ENCODE results near the gene SNX19. TPM values are rescaled to one million over a fixed set of nuclear protein-coding genes. Genes with fewer than 3 reads are reported as not detected.

Gene SNX19
- total and polyA plus RNA-seq, 2 donors = 12.8 to 27.3 TPM

DNA sequence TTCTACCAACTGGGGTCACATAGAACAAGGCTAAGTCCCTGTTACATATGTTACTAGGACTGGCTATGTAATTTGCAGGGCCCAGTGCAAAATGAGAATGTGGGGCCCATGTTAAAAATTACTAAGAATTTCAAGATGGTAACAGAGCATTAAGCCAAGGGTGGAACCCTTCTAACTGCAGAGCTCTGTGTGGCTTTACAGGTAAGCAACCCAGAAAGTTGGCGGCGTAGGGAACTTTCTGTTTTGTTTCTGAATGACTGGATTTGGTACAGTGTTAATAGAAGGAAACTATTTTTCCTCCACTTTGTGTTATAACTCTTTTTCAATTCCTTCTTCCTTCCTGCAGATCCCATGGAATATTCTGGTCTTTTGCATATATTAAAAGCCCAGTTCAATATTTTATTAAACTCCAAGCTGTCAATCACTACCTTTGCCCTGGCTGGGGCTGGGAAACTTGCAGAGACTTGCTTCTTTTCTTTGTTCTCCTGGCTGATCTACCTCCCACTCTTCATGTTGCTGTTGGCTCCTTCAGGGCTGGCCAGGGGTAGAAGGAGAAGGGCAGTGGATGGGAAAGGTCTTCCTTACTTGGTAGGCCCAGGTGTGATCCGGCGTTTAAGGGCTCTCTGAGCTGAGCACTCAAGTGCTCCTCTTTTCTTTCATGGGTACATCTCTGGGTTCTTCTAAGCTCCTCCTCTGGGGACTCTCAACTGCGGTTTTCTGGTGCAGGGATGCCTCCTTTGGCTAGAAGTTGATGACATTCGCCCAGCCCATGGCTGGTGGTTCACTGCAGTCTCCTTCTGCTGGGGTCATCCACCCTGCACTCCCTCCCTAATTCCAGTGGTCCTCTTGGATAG is 67.7 kb downstream of the SNX19 start:
- Histone ChIP-seq H3K9me3 (ENCODE audit: control insufficient read depth in 2 of 2, insufficient read depth in 1 of 2, low read length in 1 of 2) (no peaks in the 10 kb centered on the region), H3K4me3 (ENCODE audit: low read length in 2 of 2) (no peak overlapping the region), H3K27me3 (ENCODE audit: control insufficient read depth in 2 of 2, insufficient read depth in 1 of 2, low read length in 1 of 2) (no peaks in the 10 kb centered on the region), H3K4me1 (ENCODE audit: control insufficient read depth in 2 of 2, insufficient read depth in 2 of 2, low read length in 2 of 2) (no peaks in the 10 kb centered on the region), H3K27ac (ENCODE audit: low read depth in 1 of 2, low read length in 1 of 2) (no peak overlapping the region), H3K36me3 (ENCODE audit: control insufficient read depth in 2 of 2, insufficient read depth in 2 of 2, low read length in 1 of 2) (no peaks in the 10 kb centered on the region)
- DNase-seq (ENCODE audit: low read depth in 6 of 9, low spot score in 9 of 9) = no peak
- 89% methylated on average over 6 of the region's 6 CpGs for WGBS

DNA sequence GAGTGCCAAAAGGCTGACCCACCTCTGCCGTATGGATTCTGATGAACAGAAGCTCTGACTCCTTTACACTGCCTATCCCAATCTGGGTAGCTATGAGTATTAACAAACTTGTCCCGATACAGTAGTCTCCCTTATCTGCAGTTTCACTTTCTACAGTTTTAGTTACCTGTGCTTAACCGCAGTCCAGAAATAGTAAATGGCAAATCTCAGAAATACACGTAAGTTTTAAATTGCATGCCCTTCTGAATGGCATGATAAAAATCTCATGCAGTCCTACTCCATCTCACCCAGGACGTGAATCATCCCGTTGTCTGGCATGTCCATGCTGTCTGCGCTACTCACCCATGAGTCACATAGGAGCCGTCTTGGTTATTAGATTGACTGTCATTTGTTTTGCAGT is 68.8 kb downstream of the SNX19 start:
- H3K27ac ChIP-seq (ENCODE audit: low read depth in 1 of 2, low read length in 1 of 2) = no peak overlapping the region
- no peaks in the 10 kb centered on the region for H3K4me1 ChIP-seq (ENCODE audit: control insufficient read depth in 2 of 2, insufficient read depth in 2 of 2, low read length in 2 of 2)
- no peak overlapping the region for H3K4me3 ChIP-seq (ENCODE audit: low read length in 2 of 2)
- no peaks in the 10 kb centered on the region for H3K27me3 ChIP-seq (ENCODE audit: control insufficient read depth in 2 of 2, insufficient read depth in 1 of 2, low read length in 1 of 2)
- no peaks in the 10 kb centered on the region for H3K9me3 ChIP-seq (ENCODE audit: control insufficient read depth in 2 of 2, insufficient read depth in 1 of 2, low read length in 1 of 2)
- 77% methylated on average over 8 of the region's 8 CpGs for WGBS
- DNase-seq (ENCODE audit: low read depth in 6 of 9, low spot score in 9 of 9) = no peak
- H3K36me3 ChIP-seq (ENCODE audit: control insufficient read depth in 2 of 2, insufficient read depth in 2 of 2, low read length in 1 of 2) = no peaks in the 10 kb centered on the region

DNA sequence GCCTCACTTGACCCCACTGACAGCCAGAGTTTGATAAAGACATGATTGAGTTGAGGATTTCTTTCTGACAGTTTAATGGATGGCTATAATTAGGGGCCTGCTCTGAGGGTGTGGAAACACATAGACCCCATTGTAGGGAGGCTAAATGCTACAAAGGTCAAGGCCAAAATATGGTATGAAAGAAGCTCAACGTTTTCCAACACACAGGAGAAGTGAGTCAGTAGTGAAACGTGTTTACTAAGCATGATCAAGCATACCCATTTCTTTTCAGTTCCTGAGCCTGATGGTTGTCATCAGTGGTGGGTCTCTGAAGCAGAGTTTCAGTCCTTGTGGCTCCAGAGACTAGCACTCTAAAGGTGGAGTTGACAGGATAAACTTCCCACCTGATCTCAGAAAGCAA is 69.7 kb downstream of the SNX19 start:
- no peak overlapping the region for H3K4me3 ChIP-seq (ENCODE audit: low read length in 2 of 2)
- H3K27me3 ChIP-seq (ENCODE audit: control insufficient read depth in 2 of 2, insufficient read depth in 1 of 2, low read length in 1 of 2) = no peaks in the 10 kb centered on the region
- WGBS = 87% methylated on average over 2 of the region's 2 CpGs
- DNase-seq (ENCODE audit: low read depth in 6 of 9, low spot score in 9 of 9) = no peak
- H3K4me1 ChIP-seq (ENCODE audit: control insufficient read depth in 2 of 2, insufficient read depth in 2 of 2, low read length in 2 of 2) = no peaks in the 10 kb centered on the region
- no peaks in the 10 kb centered on the region for H3K36me3 ChIP-seq (ENCODE audit: control insufficient read depth in 2 of 2, insufficient read depth in 2 of 2, low read length in 1 of 2)
- H3K9me3 ChIP-seq (ENCODE audit: control insufficient read depth in 2 of 2, insufficient read depth in 1 of 2, low read length in 1 of 2) = no peaks in the 10 kb centered on the region
- no peak overlapping the region for H3K27ac ChIP-seq (ENCODE audit: low read depth in 1 of 2, low read length in 1 of 2)

DNA sequence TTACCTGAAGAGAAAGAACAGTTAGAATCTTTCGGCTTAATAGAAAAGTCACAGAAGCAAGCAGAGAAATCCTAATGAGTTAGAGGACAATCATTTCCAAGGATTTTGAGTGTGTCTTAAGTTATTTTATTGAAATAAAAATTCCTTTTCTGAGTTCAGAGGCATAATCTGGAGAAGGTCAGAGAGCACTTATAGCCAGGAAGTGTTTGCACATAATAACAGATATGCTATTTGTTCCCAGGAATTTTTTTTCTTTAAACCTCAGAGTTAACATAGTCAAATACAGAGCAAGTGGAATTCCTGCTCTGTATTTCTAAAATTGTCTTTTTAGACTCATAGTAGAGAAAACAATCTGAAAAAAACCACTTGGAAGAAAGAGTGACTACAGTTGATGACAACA is 74.3 kb downstream of the SNX19 start:
- H3K27me3 ChIP-seq (ENCODE audit: control insufficient read depth in 2 of 2, insufficient read depth in 1 of 2, low read length in 1 of 2) = no peaks in the 10 kb centered on the region
- no peak overlapping the region for H3K27ac ChIP-seq (ENCODE audit: low read depth in 1 of 2, low read length in 1 of 2)
- no peaks in the 10 kb centered on the region for H3K9me3 ChIP-seq (ENCODE audit: control insufficient read depth in 2 of 2, insufficient read depth in 1 of 2, low read length in 1 of 2)
- no peak for DNase-seq (ENCODE audit: low read depth in 6 of 9, low spot score in 9 of 9)
- WGBS = 99% methylated on average over 1 of the region's 1 CpG
- no peaks in the 10 kb centered on the region for H3K4me1 ChIP-seq (ENCODE audit: control insufficient read depth in 2 of 2, insufficient read depth in 2 of 2, low read length in 2 of 2)
- no peak overlapping the region for H3K4me3 ChIP-seq (ENCODE audit: low read length in 2 of 2)
- H3K36me3 ChIP-seq (ENCODE audit: control insufficient read depth in 2 of 2, insufficient read depth in 2 of 2, low read length in 1 of 2) = no peaks in the 10 kb centered on the region

DNA sequence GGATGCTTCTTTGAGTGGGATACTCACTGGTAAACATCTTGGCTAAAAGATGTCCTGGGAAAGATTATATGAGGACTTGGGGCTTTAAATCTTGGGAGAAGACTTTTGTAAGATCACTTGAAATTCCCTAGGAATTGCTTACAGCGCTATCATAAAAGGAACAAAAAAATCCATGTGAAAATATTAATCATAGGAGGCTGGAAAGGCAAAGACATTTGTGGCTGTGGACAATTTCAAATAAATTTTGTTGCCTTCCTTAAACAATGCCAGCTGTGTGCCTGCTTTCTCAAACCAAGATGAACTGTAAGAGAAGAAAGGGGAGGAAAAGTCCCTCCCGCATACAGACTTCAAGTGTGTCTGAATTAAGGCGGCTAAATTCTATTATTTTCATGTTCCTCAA is 75.6 kb downstream of the SNX19 start:
- Histone ChIP-seq H3K27ac (ENCODE audit: low read depth in 1 of 2, low read length in 1 of 2) (peak overlapping the region in 1 of 2 donors; percentile 9), H3K36me3 (ENCODE audit: control insufficient read depth in 2 of 2, insufficient read depth in 2 of 2, low read length in 1 of 2) (no peaks in the 10 kb centered on the region), H3K4me1 (ENCODE audit: control insufficient read depth in 2 of 2, insufficient read depth in 2 of 2, low read length in 2 of 2) (no peaks in the 10 kb centered on the region), H3K27me3 (ENCODE audit: control insufficient read depth in 2 of 2, insufficient read depth in 1 of 2, low read length in 1 of 2) (no peaks in the 10 kb centered on the region), H3K4me3 (ENCODE audit: low read length in 2 of 2) (no peak overlapping the region), H3K9me3 (ENCODE audit: control insufficient read depth in 2 of 2, insufficient read depth in 1 of 2, low read length in 1 of 2) (no peaks in the 10 kb centered on the region)
- DNase-seq (ENCODE audit: low read depth in 6 of 9, low spot score in 9 of 9) = no peak
- WGBS = 95% methylated on average over 3 of the region's 3 CpGs

DNA sequence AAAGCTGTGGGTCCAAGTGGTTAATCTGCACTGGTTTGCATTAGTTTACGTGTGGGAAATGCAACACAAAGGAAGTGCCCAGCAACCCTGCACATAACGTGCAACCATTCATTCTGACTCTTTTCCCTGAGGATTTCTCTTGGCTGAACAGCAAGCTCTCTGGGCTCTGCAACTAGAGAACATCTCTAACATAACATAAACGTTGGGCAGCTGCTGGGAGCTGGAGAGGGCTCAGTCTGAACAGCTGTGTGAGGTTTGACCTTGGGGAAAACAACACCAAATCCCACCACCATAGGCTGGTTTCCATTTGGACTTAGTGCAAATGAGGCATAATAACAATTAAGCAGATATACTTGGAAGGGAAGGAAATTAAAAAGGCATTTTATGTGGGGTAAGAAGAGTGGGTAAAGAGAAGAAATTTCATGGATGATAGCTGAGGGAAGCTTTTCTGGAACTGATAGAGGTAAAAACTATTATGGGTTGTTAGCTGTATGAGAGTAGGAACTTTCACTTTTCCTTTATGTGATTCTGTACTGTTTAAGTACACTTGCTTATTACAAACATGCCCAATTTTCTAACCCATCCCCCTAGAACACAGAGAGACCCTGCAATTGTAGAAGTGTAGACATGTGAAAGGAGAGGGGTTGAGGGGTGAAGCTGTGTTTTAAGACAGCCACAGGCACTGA is 76.2 kb downstream of the SNX19 start:
- 77% methylated on average over 3 of the region's 3 CpGs for WGBS
- H3K27ac ChIP-seq (ENCODE audit: low read depth in 1 of 2, low read length in 1 of 2) = peak overlapping the region in 1 of 2 donors; percentile 9
- no peaks in the 10 kb centered on the region for H3K27me3 ChIP-seq (ENCODE audit: control insufficient read depth in 2 of 2, insufficient read depth in 1 of 2, low read length in 1 of 2)
- no peaks in the 10 kb centered on the region for H3K4me1 ChIP-seq (ENCODE audit: control insufficient read depth in 2 of 2, insufficient read depth in 2 of 2, low read length in 2 of 2)
- H3K4me3 ChIP-seq (ENCODE audit: low read length in 2 of 2) = no peak overlapping the region
- no peak for DNase-seq (ENCODE audit: low read depth in 6 of 9, low spot score in 9 of 9)
- no peaks in the 10 kb centered on the region for H3K9me3 ChIP-seq (ENCODE audit: control insufficient read depth in 2 of 2, insufficient read depth in 1 of 2, low read length in 1 of 2)
- no peaks in the 10 kb centered on the region for H3K36me3 ChIP-seq (ENCODE audit: control insufficient read depth in 2 of 2, insufficient read depth in 2 of 2, low read length in 1 of 2)

DNA sequence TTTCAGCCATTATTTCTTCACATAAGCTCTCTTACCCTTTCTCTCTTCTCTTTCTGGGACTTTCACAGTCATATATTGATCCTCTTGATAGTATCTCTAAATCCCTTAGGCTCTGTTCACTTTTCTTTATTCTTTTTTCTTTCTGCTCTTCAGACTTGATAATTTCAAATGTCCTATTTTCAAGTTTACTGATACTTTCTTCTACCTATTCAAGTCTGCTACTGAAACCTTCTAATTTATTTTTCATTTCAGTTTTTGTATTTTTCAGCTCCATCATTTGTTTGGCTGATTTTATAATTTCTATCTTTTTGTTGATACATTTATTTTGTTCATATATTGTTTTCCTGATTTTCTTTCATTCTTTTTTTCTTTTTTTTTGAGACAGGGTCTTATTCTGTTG is 79.1 kb downstream of the SNX19 start:
- no peak overlapping the region for H3K4me3 ChIP-seq (ENCODE audit: low read length in 2 of 2)
- H3K36me3 ChIP-seq (ENCODE audit: control insufficient read depth in 2 of 2, insufficient read depth in 2 of 2, low read length in 1 of 2) = no peaks in the 10 kb centered on the region
- no peak for DNase-seq (ENCODE audit: low read depth in 6 of 9, low spot score in 9 of 9)
- H3K9me3 ChIP-seq (ENCODE audit: control insufficient read depth in 2 of 2, insufficient read depth in 1 of 2, low read length in 1 of 2) = no peaks in the 10 kb centered on the region
- H3K27me3 ChIP-seq (ENCODE audit: control insufficient read depth in 2 of 2, insufficient read depth in 1 of 2, low read length in 1 of 2) = no peaks in the 10 kb centered on the region
- H3K4me1 ChIP-seq (ENCODE audit: control insufficient read depth in 2 of 2, insufficient read depth in 2 of 2, low read length in 2 of 2) = no peaks in the 10 kb centered on the region
- no peak overlapping the region for H3K27ac ChIP-seq (ENCODE audit: low read depth in 1 of 2, low read length in 1 of 2)

DNA sequence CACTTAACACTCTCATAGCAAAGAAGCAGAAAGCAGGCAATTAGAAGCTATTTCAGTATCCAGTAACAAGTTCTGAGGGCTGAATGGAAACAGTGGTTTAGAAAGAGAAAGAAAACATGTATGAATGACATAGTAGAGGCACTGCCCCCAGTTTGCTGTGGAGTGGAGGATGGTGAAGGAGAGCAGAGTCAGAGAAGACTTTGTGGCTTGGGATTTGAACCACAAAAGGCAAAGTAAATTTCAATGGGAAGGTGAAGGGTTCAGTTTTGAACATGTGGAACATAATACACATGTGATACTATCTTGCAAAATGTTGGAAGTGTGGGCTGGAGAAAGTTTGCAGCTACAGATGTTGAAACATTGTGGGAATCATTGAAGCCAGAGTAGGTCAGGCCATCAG is 81.4 kb downstream of the SNX19 start:
- no peak overlapping the region for H3K4me3 ChIP-seq (ENCODE audit: low read length in 2 of 2)
- no peak overlapping the region for H3K27ac ChIP-seq (ENCODE audit: low read depth in 1 of 2, low read length in 1 of 2)
- no peaks in the 10 kb centered on the region for H3K27me3 ChIP-seq (ENCODE audit: control insufficient read depth in 2 of 2, insufficient read depth in 1 of 2, low read length in 1 of 2)
- no peak for DNase-seq (ENCODE audit: low read depth in 6 of 9, low spot score in 9 of 9)
- no peaks in the 10 kb centered on the region for H3K9me3 ChIP-seq (ENCODE audit: control insufficient read depth in 2 of 2, insufficient read depth in 1 of 2, low read length in 1 of 2)
- H3K4me1 ChIP-seq (ENCODE audit: control insufficient read depth in 2 of 2, insufficient read depth in 2 of 2, low read length in 2 of 2) = peaks cover 0 to 11% of the 10 kb centered on the region in 2 donors
- no peaks in the 10 kb centered on the region for H3K36me3 ChIP-seq (ENCODE audit: control insufficient read depth in 2 of 2, insufficient read depth in 2 of 2, low read length in 1 of 2)

DNA sequence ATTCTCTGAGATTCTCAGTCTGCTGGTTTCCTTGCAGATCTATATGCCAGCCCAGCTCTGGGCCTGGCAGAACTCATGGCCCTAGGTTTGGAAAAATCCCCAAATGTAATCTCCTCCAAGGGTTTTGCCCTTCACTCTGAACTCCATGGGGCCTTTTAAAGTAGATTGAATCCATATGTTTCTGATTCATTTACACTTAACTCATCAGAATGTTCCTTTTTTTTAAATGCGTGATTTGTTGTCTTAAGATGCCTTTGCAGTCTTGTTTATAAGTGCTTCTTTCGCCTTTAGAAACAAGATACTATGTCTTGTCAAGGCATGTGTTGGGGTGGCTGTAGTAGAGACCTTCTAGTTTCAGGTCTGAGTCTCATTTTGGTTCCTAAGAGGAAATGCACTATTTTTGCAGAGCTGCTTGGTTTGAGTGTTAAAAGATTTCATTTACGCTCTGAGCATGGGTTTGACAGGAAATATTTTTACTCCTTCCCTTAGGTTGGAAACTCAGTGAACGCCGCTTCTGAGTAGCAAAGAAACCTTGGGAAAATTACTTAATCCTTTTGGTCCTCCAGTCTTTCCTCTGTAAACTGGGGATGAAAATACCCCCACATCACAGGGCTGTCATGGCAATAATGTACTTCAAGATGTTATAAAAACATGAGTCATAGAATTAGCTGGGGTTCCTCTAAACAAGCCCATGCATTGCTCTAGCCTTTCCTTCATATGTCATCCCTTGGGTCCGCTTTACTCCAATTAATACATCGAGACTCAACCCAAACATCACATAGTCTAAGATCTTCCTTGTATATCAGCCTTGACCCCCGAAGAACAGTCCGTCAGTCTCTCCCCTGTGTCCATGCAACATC is 83.5 kb downstream of the SNX19 start:
- 95% methylated on average over 9 of the region's 9 CpGs for WGBS
- Histone ChIP-seq H3K27ac (ENCODE audit: low read depth in 1 of 2, low read length in 1 of 2) (peak overlapping the region in 1 of 2 donors; percentile 1), H3K27me3 (ENCODE audit: control insufficient read depth in 2 of 2, insufficient read depth in 1 of 2, low read length in 1 of 2) (no peaks in the 10 kb centered on the region), H3K9me3 (ENCODE audit: control insufficient read depth in 2 of 2, insufficient read depth in 1 of 2, low read length in 1 of 2) (no peaks in the 10 kb centered on the region), H3K36me3 (ENCODE audit: control insufficient read depth in 2 of 2, insufficient read depth in 2 of 2, low read length in 1 of 2) (no peaks in the 10 kb centered on the region), H3K4me1 (ENCODE audit: control insufficient read depth in 2 of 2, insufficient read depth in 2 of 2, low read length in 2 of 2) (peaks cover 0 to 12% of the 10 kb centered on the region in 2 donors), H3K4me3 (ENCODE audit: low read length in 2 of 2) (no peak overlapping the region)
- DNase-seq (ENCODE audit: low read depth in 6 of 9, low spot score in 9 of 9) = no peak

Measured in thymus (tissue), 11 donors.